GM23248 (cell line): ENCODE measurements around the gene NAGPA.

ENCODE experiments used
- EZH2 ChIP-seq: fragments of 200-600 bp; sonication (generic); IDR thresholded peaks from 2 replicates; pipeline ENCODE4 v1.6.1; 2018; ENCODE audit warnings: antibody characterized with exemption, mild to moderate bottlenecking; ENCODE audit not compliant: insufficient read depth, poor library complexity, severe bottlenecking
- EZH2phosphoT487 ChIP-seq: fragments of 200-600 bp; sonication (generic); IDR thresholded peaks from 2 replicates; pipeline ENCODE4 v1.6.1; 2018; ENCODE audit warnings: antibody characterized with exemption, moderate library complexity, mild to moderate bottlenecking, low read depth; ENCODE audit not compliant: insufficient read depth

DNA sequence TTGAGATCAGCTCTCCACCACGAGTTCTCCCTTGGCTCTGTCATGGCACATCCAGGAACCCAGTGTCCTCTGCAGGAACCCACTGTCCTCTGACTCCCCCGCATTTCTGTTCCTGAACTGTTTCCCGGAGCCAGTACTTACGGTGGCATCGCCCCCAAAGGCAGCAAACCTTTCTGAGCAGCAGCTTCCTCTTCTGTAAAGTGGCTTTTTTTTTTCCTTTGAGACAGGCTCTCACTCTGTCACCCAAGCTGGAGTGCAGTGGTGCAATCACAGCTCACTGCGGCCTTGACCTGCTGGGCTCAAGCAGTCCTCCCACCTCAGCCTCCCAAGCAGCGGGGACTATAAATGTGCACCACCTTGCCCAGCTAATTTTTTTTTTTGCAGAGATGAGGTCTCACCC, 32.2 kb downstream of the NAGPA start:
- TF ChIP-seq EZH2phosphoT487: no peak
- no peak for TF ChIP-seq EZH2
